HepG2 (cell line): Measurements from ENCODE around the gene FAM89B. TPM values are rescaled to one million over a fixed set of nuclear protein-coding genes. Genes with fewer than 3 reads are reported as not detected.

ENCODE experiments used
- ATAC-seq: fragments of 200-7000 bp; cut with Tn5 transposase; 3 replicates; pipeline ENCODE4 v1.9.1; 2020; ENCODE audit warnings: mild to moderate bottlenecking, moderate library complexity
- BruUV-seq: library from RNA; stranded (reverse); fragments of 400-500 nt; replicated peaks from 2 replicates; lab custom pipeline; 2021; lab: Mats Ljungman, UMichigan
- CTCF ChIA-PET: fragments of 300-600 bp; formaldehyde crosslinking; extraction: SDS; loops from one replicate; lab custom pipeline; 2021; ENCODE audit warnings: low total read pairs, inconsistent platforms, low intra/inter-chr PET ratio; lab: Yijun Ruan, JAX
- POLR2A ChIA-PET: fragments of 350-600 bp; sonication (Branson Sonifier 250); formaldehyde crosslinking; loops from one replicate; lab custom pipeline; 2020; ENCODE audit warnings: antibody characterized with exemption, inconsistent platforms; lab: Yijun Ruan, JAX
- DNase-seq: peaks from one replicate; pipeline ENCODE4 v3.0.0-alpha.2; 2015; ENCODE audit warnings: low spot score
- FAIRE-seq: peaks from 3 replicates; lab custom pipeline; 2011; peaks lifted over from hg19 to GRCh38; lab: Jason Lieb, UNC
- H2AFZ ChIP-seq: one replicate; pipeline ENCODE4 v1.6.1; 2011; ENCODE audit warnings: low read length, inconsistent platforms
- H3K27ac ChIP-seq: fragments of 300-600 bp; 3 replicates; pipeline ENCODE4 v1.8.0; 2011; ENCODE audit warnings: mixed run types, mild to moderate bottlenecking, mixed read lengths, low read length, inconsistent platforms; ENCODE audit not compliant: insufficient read depth; ENCODE audit errors: extremely low read length
- H3K27me3 ChIP-seq, 2 experiments: fragments of 200-600 bp in 1 of 2; 2 replicates in 1 of 2; 3 replicates in 1 of 2; pipeline versions ENCODE4 v1.6.0 to v1.8.0; 2011; ENCODE audit warnings: low read length in 2 of 2, mild to moderate bottlenecking in 2 of 2, moderate library complexity in 2 of 2, inconsistent platforms in 1 of 2; ENCODE audit not compliant: insufficient read depth in 2 of 2, control insufficient read depth in 1 of 2
- H3K36me3 ChIP-seq, 2 experiments: fragments of 200-600 bp in 1 of 2; replicated peaks in 1 of 2; 2 replicates in 1 of 2; 3 replicates in 1 of 2; pipeline versions ENCODE4 v1.5.1 to v1.8.0; 2011; ENCODE audit warnings: low read length in 2 of 2, inconsistent platforms in 1 of 2; ENCODE audit not compliant: insufficient read depth in 2 of 2, control insufficient read depth in 1 of 2
- H3K4me1 ChIP-seq: 2 replicates; pipeline ENCODE4 v1.5.1; 2012; ENCODE audit warnings: low read length, inconsistent platforms; ENCODE audit not compliant: insufficient read depth
- H3K4me2 ChIP-seq: 2 replicates; pipeline ENCODE4 v1.6.0; 2011; ENCODE audit warnings: low read depth, low read length, inconsistent platforms
- H3K4me3 ChIP-seq, 3 experiments: fragments of 200-600 bp in 1 of 3; sonication (generic), shearing (Covaris generic) in 1 of 3; replicated peaks in 1 of 3; 2 replicates each; pipeline ENCODE4 v1.5.1; 2011 to 2016; ENCODE audit warnings: low read length in 3 of 3, inconsistent platforms in 2 of 3, low read depth in 2 of 3, mild to moderate bottlenecking in 2 of 3, control low read depth in 1 of 3, mixed read lengths in 1 of 3; ENCODE audit not compliant: insufficient read depth in 1 of 3
- H3K79me2 ChIP-seq: one replicate; pipeline ENCODE4 v1.6.1; 2011; ENCODE audit warnings: low read length, inconsistent platforms; ENCODE audit not compliant: insufficient read depth
- H3K9ac ChIP-seq: 2 replicates; pipeline ENCODE4 v1.6.0; 2011; ENCODE audit warnings: mild to moderate bottlenecking, low read depth, low read length, inconsistent platforms; ENCODE audit not compliant: insufficient read depth
- H3K9me3 ChIP-seq: 2 replicates; pipeline ENCODE4 v1.5.1; 2012; ENCODE audit warnings: mild to moderate bottlenecking, low read length
- H4K20me1 ChIP-seq: 2 replicates; pipeline ENCODE4 v1.6.0; 2011; ENCODE audit warnings: inconsistent platforms, mild to moderate bottlenecking, low read length, moderate library complexity; ENCODE audit not compliant: insufficient read depth
- AHDC1 ChIP-seq: sonication (generic); formaldehyde crosslinking; IDR thresholded peaks from 2 replicates; pipeline ENCODE4 v1.5.1; 2020; ENCODE audit warnings: mild to moderate bottlenecking, missing genetic modification reagents, borderline replicate concordance
- FOXP1 ChIP-seq, 2 experiments: fragments of 450-650 bp in 1 of 2; IDR thresholded peaks; 2 replicates each; pipeline ENCODE4 v1.6.1; 2017 to 2018; ENCODE audit warnings: antibody characterized with exemption in 1 of 2
- HIVEP1 ChIP-seq: sonication (generic); formaldehyde crosslinking; IDR thresholded peaks from 2 replicates; pipeline ENCODE4 v1.4.0; 2020; ENCODE audit warnings: mild to moderate bottlenecking, missing genetic modification reagents
- KDM6A ChIP-seq: IDR thresholded peaks from 2 replicates; pipeline ENCODE4 v1.6.1; 2016; ENCODE audit warnings: low read depth
- PLRG1 ChIP-seq: fragments of 450-650 bp; conservative IDR thresholded peaks from 2 replicates; pipeline ENCODE4 v1.6.1; 2016
- RORA ChIP-seq: sonication (generic); formaldehyde crosslinking; IDR thresholded peaks from 2 replicates; pipeline ENCODE4 v1.5.0; 2020; ENCODE audit warnings: mild to moderate bottlenecking, missing genetic modification reagents, moderate library complexity
- SETDB1 ChIP-seq: sonication (generic); formaldehyde crosslinking; IDR thresholded peaks from 2 replicates; pipeline ENCODE4 v1.5.1; 2020; ENCODE audit warnings: missing genetic modification reagents, mild to moderate bottlenecking, borderline replicate concordance
- SMC3 ChIP-seq: IDR thresholded peaks from 2 replicates; pipeline ENCODE4 v1.6.1; 2011; ENCODE audit warnings: low read length, improper control_type of control experiment
- SRY ChIP-seq: sonication (generic); formaldehyde crosslinking; IDR thresholded peaks from 2 replicates; pipeline ENCODE4 v1.8.0; 2022; ENCODE audit warnings: mild to moderate bottlenecking, missing genetic modification reagents
- TGIF2 ChIP-seq: IDR thresholded peaks from 2 replicates; pipeline ENCODE4 v1.6.1; 2016; ENCODE audit warnings: control low read depth, missing compliant biosample characterization
- TP53 ChIP-seq: sonication (generic); formaldehyde crosslinking; conservative IDR thresholded peaks from 2 replicates; pipeline ENCODE4 v1.4.0; 2020; ENCODE audit warnings: missing genetic modification reagents
- ZNF160 ChIP-seq: sonication (generic); formaldehyde crosslinking; IDR thresholded peaks from 2 replicates; pipeline ENCODE4 v1.8.0; 2022; ENCODE audit warnings: mild to moderate bottlenecking, inconsistent platforms, missing genetic modification reagents
- ZNF501 ChIP-seq: sonication (generic); formaldehyde crosslinking; IDR thresholded peaks from 2 replicates; pipeline ENCODE4 v1.5.1; 2020; ENCODE audit warnings: mild to moderate bottlenecking, moderate library complexity, missing genetic modification reagents
- ZNF709 ChIP-seq: sonication (generic); formaldehyde crosslinking; IDR thresholded peaks from 2 replicates; pipeline ENCODE4 v1.5.0; 2020; ENCODE audit warnings: mild to moderate bottlenecking, missing genetic modification reagents
- WGBS: methylation state at CpG from one replicate; pipeline ENCODE4 v1.1.6; 2017; ENCODE audit warnings: low lambda C conversion rate; 5-methylcytosine and 5-hydroxymethylcytosine counted together
- in situ Hi-C: cut with HindIII; loops from 2 replicates; pipeline ENCODE4 v1.10.0; 2017; ENCODE audit warnings: low pct_unique_long_range_greater_than_20kb; ENCODE audit not compliant: extremely low pct_ligation_motif_present
- intact Hi-C: fragments of 100-400 bp; cut with micrococcal nuclease; formaldehyde crosslinking; loops from one replicate; pipeline ENCODE4 v1.10.0; 2022; ENCODE audit not compliant: unreplicated experiment
- polyA plus RNA-seq, 8 experiments: library from polyadenylated mRNA; depleted of rRNA in 3 of 8; stranded (reverse) in 7 of 8; unstranded in 1 of 8; fragments of >200 nt; fragmentation: Illumina TruSeq in 4 of 8; extraction: Trizol in 4 of 8; gene quantifications; 2 replicates each; pipeline versions ENCODE4 v1.2.1 to v1.2.3, GENCODE V29; 2011 to 2016; ENCODE audit warnings: low read depth in 4 of 8, missing spikeins in 1 of 8, mixed read lengths in 1 of 8; ENCODE audit not compliant: insufficient read depth in 1 of 8
- total RNA-seq, 5 experiments: library from RNA; depleted of rRNA; stranded (reverse); fragments of >200 nt; fragmentation: Illumina TruSeq; extraction: Trizol; gene quantifications; 2 replicates each; pipeline ENCODE4 v1.2.3, GENCODE V29; 2016; ENCODE audit warnings: low read depth in 1 of 5
- TF ChIP-seq, protein P1 (sequence below): sonication (generic); formaldehyde crosslinking; IDR thresholded peaks from 2 replicates; pipeline ENCODE4 v1.8.0; 2022; ENCODE audit warnings: missing genetic modification reagents, mild to moderate bottlenecking, moderate library complexity, borderline replicate concordance
- TF ChIP-seq, protein P2 (sequence below), 2 experiments: fragments of 450-650 bp in 1 of 2; sonication (generic) in 1 of 2; formaldehyde crosslinking; IDR thresholded peaks; 2 replicates each; pipeline versions ENCODE4 v1.5.0 to v1.8.0; 2020 to 2022; ENCODE audit warnings: mild to moderate bottlenecking in 1 of 2, missing genetic modification reagents in 1 of 2

Gene FAM89B
- total and polyA plus RNA-seq, 2 of the 13 experiments (the other 11 are each of a cell fraction or from before 2014, with no cell fraction given), result 5.7 to 8.0 TPM

GRCh38 chr11:65524741-65525545 lies 47.4 kb upstream of the FAM89B start, which contains the start of gene SCYL1:
TSS of gene SCYL1 (plus strand) at chr11:65525083. CDS start at chr11:65525154, 71 bp downstream.
- FAIRE-seq, result no peak
- Histone ChIP-seq H4K20me1 (0 out of 2 replicates have a peak, but pooled peaks cover 3% of the 10 kb centered on the region), H3K4me1 (peaks cover 72% of the 10 kb centered on the region), H3K9me3 (no peaks in the 10 kb centered on the region), H3K4me3 (peak within 1 kb of the TSS; percentile 93 to 97 (median 96)), H3K27ac (peak within 1 kb of the TSS; percentile 86), H3K4me2 (peak within 1 kb of the TSS; percentile 96), H3K27me3 (no peaks in the 10 kb centered on the region; a peak in 1 of 5 replicates), H3K79me2 (peaks cover 17% of the 10 kb centered on the region), H2AFZ (no peak within 1 kb of the TSS), H3K36me3 (peaks cover 0 to 1% of the 10 kb centered on the region in 2 experiments; a peak in 3 of 5 replicates), H3K9ac (peak within 1 kb of the TSS; percentile 94)
- BruUV-seq, result no TSS peak
- intact Hi-C loops, result no loop called here
- in situ Hi-C loops, result no loop called here
- WGBS, result 3% methylated on average over 30 of the region's 82 CpGs
- CTCF ChIA-PET, result no interaction called here
- ATAC-seq, result peak; percentile 25
- no peak for DNase-seq
- POLR2A ChIA-PET, result interaction anchor here (0.6 to 4.4 kb wide), 22 partner anchors 11 to 344 kb away, joined by 3 to 35 read pairs (median 5); partner anchors contain the start of genes CAPN1, MALAT1, NEAT1 and PCNX3
- no peak for TF ChIP-seq HIVEP1 (CRISPR knock-in tag)
- TF ChIP-seq TGIF2 (CRISPR knock-in tag), result no peak
- no peak for TF ChIP-seq FOXP1 (IDR thresholded peaks at IDR 0.05)
- TF ChIP-seq FOXP1 (CRISPR knock-in tag; IDR thresholded peaks at IDR 0.05), result no peak
- TF ChIP-seq TP53 (CRISPR knock-in tag), result no peak
- TF ChIP-seq SMC3, result no peak
- TF ChIP-seq SRY (CRISPR knock-in tag), result peak; percentile 67; the same call in 1 of the 2 replicates
- TF ChIP-seq PLRG1, result no peak
- TF ChIP-seq, protein P1, sequence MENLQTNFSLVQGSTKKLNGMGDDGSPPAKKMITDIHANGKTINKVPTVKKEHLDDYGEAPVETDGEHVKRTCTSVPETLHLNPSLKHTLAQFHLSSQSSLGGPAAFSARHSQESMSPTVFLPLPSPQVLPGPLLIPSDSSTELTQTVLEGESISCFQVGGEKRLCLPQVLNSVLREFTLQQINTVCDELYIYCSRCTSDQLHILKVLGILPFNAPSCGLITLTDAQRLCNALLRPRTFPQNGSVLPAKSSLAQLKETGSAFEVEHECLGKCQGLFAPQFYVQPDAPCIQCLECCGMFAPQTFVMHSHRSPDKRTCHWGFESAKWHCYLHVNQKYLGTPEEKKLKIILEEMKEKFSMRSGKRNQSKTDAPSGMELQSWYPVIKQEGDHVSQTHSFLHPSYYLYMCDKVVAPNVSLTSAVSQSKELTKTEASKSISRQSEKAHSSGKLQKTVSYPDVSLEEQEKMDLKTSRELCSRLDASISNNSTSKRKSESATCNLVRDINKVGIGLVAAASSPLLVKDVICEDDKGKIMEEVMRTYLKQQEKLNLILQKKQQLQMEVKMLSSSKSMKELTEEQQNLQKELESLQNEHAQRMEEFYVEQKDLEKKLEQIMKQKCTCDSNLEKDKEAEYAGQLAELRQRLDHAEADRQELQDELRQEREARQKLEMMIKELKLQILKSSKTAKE (CRISPR knock-in tag), result no peak
- TF ChIP-seq, protein P2, sequence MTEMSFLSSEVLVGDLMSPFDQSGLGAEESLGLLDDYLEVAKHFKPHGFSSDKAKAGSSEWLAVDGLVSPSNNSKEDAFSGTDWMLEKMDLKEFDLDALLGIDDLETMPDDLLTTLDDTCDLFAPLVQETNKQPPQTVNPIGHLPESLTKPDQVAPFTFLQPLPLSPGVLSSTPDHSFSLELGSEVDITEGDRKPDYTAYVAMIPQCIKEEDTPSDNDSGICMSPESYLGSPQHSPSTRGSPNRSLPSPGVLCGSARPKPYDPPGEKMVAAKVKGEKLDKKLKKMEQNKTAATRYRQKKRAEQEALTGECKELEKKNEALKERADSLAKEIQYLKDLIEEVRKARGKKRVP (CRISPR knock-in tag; IDR thresholded peaks at IDR 0.05), result no peak
- no peak for TF ChIP-seq ZNF709 (CRISPR knock-in tag)
- TF ChIP-seq AHDC1 (CRISPR knock-in tag), result no peak
- TF ChIP-seq ZNF160 (CRISPR knock-in tag), result no peak
- TF ChIP-seq RORA (CRISPR knock-in tag), result no peak
- no peak for TF ChIP-seq SETDB1 (CRISPR knock-in tag)
- TF ChIP-seq ZNF501, result peak; percentile 32; the same call in 1 of the 2 replicates
- no peak for TF ChIP-seq KDM6A (CRISPR knock-in tag)
